Stomach (tissue), 9 donors: ENCODE data around the gene QARS1. TPM values are rescaled to one million over a fixed set of nuclear protein-coding genes. Genes with fewer than 3 reads are reported as not detected.

Source experiments
- DNase-seq, 2 donors: peaks; one replicate each; pipeline versions ENCODE4 v3.0.0 to v3.0.0-alpha.2; 2013 to 2019
- H3K27ac ChIP-seq, 5 donors: fragments of 200-600 bp in 4 of 5; sonication (generic) in 4 of 5; one replicate each; pipeline ENCODE4 v1.5.1; 2013 to 2019; ENCODE audit warnings: mild to moderate bottlenecking in 1 of 5, moderate library complexity in 1 of 5
- H3K27me3 ChIP-seq, 3 donors: fragments of 200-600 bp; sonication (generic); one replicate each; pipeline ENCODE4 v1.5.1; 2017 to 2019; ENCODE audit warnings: mixed run types in 1 of 3
- H3K36me3 ChIP-seq, 4 donors: fragments of 200-600 bp; sonication (generic); 1 replicate in 3 of 4; 2 replicates in 1 of 4; pipeline ENCODE4 v1.5.1; 2016 to 2019
- H3K4me1 ChIP-seq, 4 donors: fragments of 200-600 bp; sonication (generic); one replicate each; pipeline ENCODE4 v1.5.1; 2016 to 2019
- H3K4me3 ChIP-seq, 4 donors: fragments of 200-600 bp; sonication (generic) in 3 of 4; one replicate each; pipeline ENCODE4 v1.5.1; 2016 to 2019; ENCODE audit warnings: mild to moderate bottlenecking in 1 of 4
- H3K9me3 ChIP-seq, 4 donors: fragments of 200-600 bp; sonication (generic); one replicate each; pipeline ENCODE4 v1.5.1; 2016 to 2019
- EP300 ChIP-seq: sonication (generic); formaldehyde crosslinking; IDR thresholded peaks from one replicate; pipeline ENCODE4 v1.6.1; 2017; ENCODE audit warnings: antibody characterized with exemption
- POLR2A ChIP-seq, 4 donors: fragments of 450-650 bp; IDR thresholded peaks; one replicate each; pipeline ENCODE4 v1.6.1; 2016; ENCODE audit warnings: antibody characterized with exemption in 4 of 4, control low read depth in 2 of 4, mild to moderate bottlenecking in 1 of 4, moderate library complexity in 1 of 4
- POLR2AphosphoS5 ChIP-seq, 3 donors: sonication (generic); formaldehyde crosslinking; IDR thresholded peaks; one replicate each; pipeline ENCODE4 v1.6.1; 2016; ENCODE audit warnings: antibody characterized with exemption in 3 of 3
- WGBS, 5 donors: extraction: QIAGEN DNeasy Blood & Tissue Kit in 3 of 5; methylation state at CpG; one replicate each; pipeline versions ENCODE4 v1.1.5 to v1.1.7; 2013 to 2018; 5-methylcytosine and 5-hydroxymethylcytosine counted together
- intact Hi-C: fragments of 100-400 bp; cut with DNase I; formaldehyde crosslinking; loops from one replicate; pipeline ENCODE4 v1.15.1; 2023; ENCODE audit warnings: low total_unique reads
- polyA plus RNA-seq, 3 donors: library from polyadenylated mRNA; stranded (reverse); fragments of 200-250 nt; gene quantifications; one replicate each; pipeline ENCODE4 v1.2.3, GENCODE V29; 2013
- total RNA-seq, 5 donors: library from RNA; depleted of rRNA; stranded (reverse); fragments of >200 nt; gene quantifications; one replicate each; pipeline versions ENCODE4 v1.1.0 to v1.2.3, GENCODE V29; 2014 to 2016
- TF ChIP-seq, protein P1 (sequence below), 7 experiments: fragments of 450-650 bp in 4 of 7; fragments of 200-600 bp in 3 of 7; sonication (generic) in 3 of 7; IDR thresholded peaks; one replicate each; pipeline ENCODE4 v1.5.1; 2016 to 2019; ENCODE audit warnings: antibody characterized with exemption in 7 of 7, control low read depth in 2 of 7, mild to moderate bottlenecking in 1 of 7
- donor health status: healthy with polysubstance abuse.
- donor health status: Bipolar disorder and iron deficiency.
- donor health status: healthy.

QARS1 gene
- total and polyA plus RNA-seq, 8 donors: 151 to 418 (median 234) TPM

- no peak for DNase-seq
- Histone ChIP-seq H3K27ac (no peak overlapping the region), H3K4me3 (no peak overlapping the region), H3K36me3 (no peaks in the 10 kb centered on the region), H3K27me3 (peaks cover 0 to 17% (median 6%) of the 10 kb centered on the region in 3 donors), H3K4me1 (no peaks in the 10 kb centered on the region), H3K9me3 (peaks cover 0 to 5% (median 0%) of the 10 kb centered on the region in 4 donors)
- TF ChIP-seq EP300 (no peak), POLR2AphosphoS5 (IDR thresholded peaks at IDR 0.05) (no peak), POLR2A (IDR thresholded peaks at IDR 0.05) (no peak)
- TF ChIP-seq, protein P1, sequence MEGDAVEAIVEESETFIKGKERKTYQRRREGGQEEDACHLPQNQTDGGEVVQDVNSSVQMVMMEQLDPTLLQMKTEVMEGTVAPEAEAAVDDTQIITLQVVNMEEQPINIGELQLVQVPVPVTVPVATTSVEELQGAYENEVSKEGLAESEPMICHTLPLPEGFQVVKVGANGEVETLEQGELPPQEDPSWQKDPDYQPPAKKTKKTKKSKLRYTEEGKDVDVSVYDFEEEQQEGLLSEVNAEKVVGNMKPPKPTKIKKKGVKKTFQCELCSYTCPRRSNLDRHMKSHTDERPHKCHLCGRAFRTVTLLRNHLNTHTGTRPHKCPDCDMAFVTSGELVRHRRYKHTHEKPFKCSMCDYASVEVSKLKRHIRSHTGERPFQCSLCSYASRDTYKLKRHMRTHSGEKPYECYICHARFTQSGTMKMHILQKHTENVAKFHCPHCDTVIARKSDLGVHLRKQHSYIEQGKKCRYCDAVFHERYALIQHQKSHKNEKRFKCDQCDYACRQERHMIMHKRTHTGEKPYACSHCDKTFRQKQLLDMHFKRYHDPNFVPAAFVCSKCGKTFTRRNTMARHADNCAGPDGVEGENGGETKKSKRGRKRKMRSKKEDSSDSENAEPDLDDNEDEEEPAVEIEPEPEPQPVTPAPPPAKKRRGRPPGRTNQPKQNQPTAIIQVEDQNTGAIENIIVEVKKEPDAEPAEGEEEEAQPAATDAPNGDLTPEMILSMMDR (IDR thresholded peaks at IDR 0.05): no peak
- intact Hi-C loops: no loop called here
- WGBS, 5 donors: 68 to 79% (median 74%) methylated on average over 3 of the region's 3 CpGs
These were observed 35.5 kb upstream of the QARS1 start for GRCh38 chr3:49140080-49140479.

- TF ChIP-seq POLR2AphosphoS5 (IDR thresholded peaks at IDR 0.05) (no peak), POLR2A (IDR thresholded peaks at IDR 0.05) (no peak)
- TF ChIP-seq, protein P1 (IDR thresholded peaks at IDR 0.05): no peak
- Histone ChIP-seq H3K36me3 (peaks cover 4 to 7% (median 6%) of the 10 kb centered on the region in 4 donors), H3K27ac (no peak overlapping the region), H3K4me1 (peaks cover 12 to 39% (median 33%) of the 10 kb centered on the region in 4 donors), H3K4me3 (no peak overlapping the region), H3K27me3 (peaks cover 0 to 17% (median 6%) of the 10 kb centered on the region in 3 donors), H3K9me3 (no peaks in the 10 kb centered on the region)
- intact Hi-C loops: no loop called here
- WGBS, 5 donors: 65 to 79% (median 68%) methylated on average over 4 of the region's 4 CpGs
- no peak for DNase-seq
These were observed 30.9 kb upstream of the QARS1 start for GRCh38 chr3:49135499-49135898.

DNA sequence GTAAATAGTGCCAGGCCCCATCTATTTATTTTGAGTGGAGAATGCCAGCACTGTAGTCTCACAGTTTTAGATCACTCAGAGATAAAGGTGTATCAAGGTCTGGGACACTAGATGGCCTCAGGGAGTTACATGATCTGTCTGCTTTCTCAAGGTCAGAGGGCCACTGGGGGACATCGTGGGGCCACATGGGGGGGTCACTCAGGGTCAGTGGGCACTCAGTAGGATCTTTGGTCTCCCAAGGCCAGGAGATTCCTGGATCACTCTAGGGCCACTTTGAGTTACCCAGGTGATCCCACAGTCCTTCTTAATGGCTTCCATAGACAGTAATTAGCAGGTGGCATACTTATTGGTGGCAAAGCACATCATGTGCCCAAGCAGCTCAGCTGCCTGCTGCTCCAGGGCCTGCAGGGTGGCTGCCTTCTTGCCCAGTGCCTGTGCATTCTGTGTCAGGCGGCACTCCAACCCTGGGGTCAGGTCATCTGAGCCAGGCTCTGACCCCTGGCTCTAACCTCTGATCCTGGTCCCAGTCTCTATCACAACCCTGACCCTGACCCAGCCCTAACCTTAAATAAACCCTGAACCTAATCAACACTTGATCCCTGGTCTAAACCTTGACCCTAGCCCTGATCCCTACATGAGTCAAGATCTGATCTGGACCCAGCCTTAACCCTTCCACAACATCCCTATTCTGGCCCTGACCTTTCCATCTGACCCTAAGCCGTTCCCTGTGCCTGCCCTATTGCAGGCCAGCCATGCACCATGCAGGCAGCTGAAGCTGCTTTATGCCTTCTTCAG is 30.1 kb upstream of the QARS1 start:
- peaks cover 18 to 46% (median 39%) of the 10 kb centered on the region in 4 donors for H3K4me1 ChIP-seq
- intact Hi-C loops: no loop called here
- WGBS, 5 donors: 53 to 71% (median 62%) methylated on average over 3 of the region's 3 CpGs
- peaks cover 12 to 15% (median 14%) of the 10 kb centered on the region in 4 donors for H3K36me3 ChIP-seq
- no peaks in the 10 kb centered on the region for H3K9me3 ChIP-seq
- peaks cover 0 to 11% (median 6%) of the 10 kb centered on the region in 3 donors for H3K27me3 ChIP-seq
- DNase-seq: no peak
- H3K27ac ChIP-seq: peak overlapping the region in 1 of 5 donors; percentile 18
- H3K4me3 ChIP-seq: peak overlapping the region in 1 of 4 donors; percentile 74
- TF ChIP-seq, protein P1 (IDR thresholded peaks at IDR 0.05): no peak
- TF ChIP-seq POLR2AphosphoS5 (IDR thresholded peaks at IDR 0.05): no peak

- WGBS, 5 donors: 3 to 6% (median 5%) methylated on average over 15 to 30 of the region's 30 CpGs
- intact Hi-C loops: no loop called here
- Histone ChIP-seq H3K4me3 (peak overlapping the region; percentile 65 to 79 (median 72)), H3K36me3 (peaks cover 23 to 28% (median 27%) of the 10 kb centered on the region in 4 donors), H3K27me3 (peaks cover 0 to 10% (median 6%) of the 10 kb centered on the region in 3 donors), H3K27ac (peak overlapping the region; percentile 83 to 88 (median 88)), H3K9me3 (no peaks in the 10 kb centered on the region), H3K4me1 (peaks cover 18 to 52% (median 42%) of the 10 kb centered on the region in 4 donors)
- peak in 2 of 3 donors; percentile 57 to 65 for TF ChIP-seq POLR2AphosphoS5 (IDR thresholded peaks at IDR 0.05)
- TF ChIP-seq, protein P1 (IDR thresholded peaks at IDR 0.05): no peak
- DNase-seq: peak; percentile 87 to 96
These were observed 28.8 kb upstream of the QARS1 start for GRCh38 chr3:49133226-49133951.
